ENCODE results near the gene GRIN2A.

GRIN2A gene

GRCh38 chr16:10087151-10087550, 95.1 kb downstream of the GRIN2A start:
- TF ChIP-seq ZFX (IDR thresholded peaks at IDR 0.05; ENCODE audit: borderline replicate concordance) (no peak), CTCF (IDR thresholded peaks at IDR 0.05) (no peak)
- H3K27ac ChIP-seq, result no peak overlapping the region

- no peak overlapping the region for H3K27ac ChIP-seq
- TF ChIP-seq CTCF (IDR thresholded peaks at IDR 0.05) (no peak), ZFX (IDR thresholded peaks at IDR 0.05; ENCODE audit: borderline replicate concordance) (no peak)
These were observed 95.6 kb downstream of the GRIN2A start for GRCh38 chr16:10086620-10087019.

GRCh38 chr16:10085078-10085798, 97.0 kb downstream of the GRIN2A start:
- H3K27ac ChIP-seq, result no peak overlapping the region
- TF ChIP-seq ZFX (IDR thresholded peaks at IDR 0.05; ENCODE audit: borderline replicate concordance) (no peak), CTCF (IDR thresholded peaks at IDR 0.05) (no peak)

GRCh38 chr16:10083301-10083700, 98.9 kb downstream of the GRIN2A start:
- no peak overlapping the region for H3K27ac ChIP-seq
- no peak for TF ChIP-seq ZFX (IDR thresholded peaks at IDR 0.05; ENCODE audit: borderline replicate concordance)
- TF ChIP-seq CTCF (IDR thresholded peaks at IDR 0.05), result no peak

GRCh38 chr16:10081201-10081940, 100.9 kb downstream of the GRIN2A start:
- no peak for TF ChIP-seq CTCF (IDR thresholded peaks at IDR 0.05)
- no peak for TF ChIP-seq ZFX (IDR thresholded peaks at IDR 0.05; ENCODE audit: borderline replicate concordance)
- H3K27ac ChIP-seq, result no peak overlapping the region

GRCh38 chr16:10080051-10080772, 102.0 kb downstream of the GRIN2A start:
- TF ChIP-seq CTCF (IDR thresholded peaks at IDR 0.05) (no peak), ZFX (IDR thresholded peaks at IDR 0.05; ENCODE audit: borderline replicate concordance) (no peak)
- no peak overlapping the region for H3K27ac ChIP-seq
